ENCODE results near the gene SMAD7.

The SMAD7 gene

DNA sequence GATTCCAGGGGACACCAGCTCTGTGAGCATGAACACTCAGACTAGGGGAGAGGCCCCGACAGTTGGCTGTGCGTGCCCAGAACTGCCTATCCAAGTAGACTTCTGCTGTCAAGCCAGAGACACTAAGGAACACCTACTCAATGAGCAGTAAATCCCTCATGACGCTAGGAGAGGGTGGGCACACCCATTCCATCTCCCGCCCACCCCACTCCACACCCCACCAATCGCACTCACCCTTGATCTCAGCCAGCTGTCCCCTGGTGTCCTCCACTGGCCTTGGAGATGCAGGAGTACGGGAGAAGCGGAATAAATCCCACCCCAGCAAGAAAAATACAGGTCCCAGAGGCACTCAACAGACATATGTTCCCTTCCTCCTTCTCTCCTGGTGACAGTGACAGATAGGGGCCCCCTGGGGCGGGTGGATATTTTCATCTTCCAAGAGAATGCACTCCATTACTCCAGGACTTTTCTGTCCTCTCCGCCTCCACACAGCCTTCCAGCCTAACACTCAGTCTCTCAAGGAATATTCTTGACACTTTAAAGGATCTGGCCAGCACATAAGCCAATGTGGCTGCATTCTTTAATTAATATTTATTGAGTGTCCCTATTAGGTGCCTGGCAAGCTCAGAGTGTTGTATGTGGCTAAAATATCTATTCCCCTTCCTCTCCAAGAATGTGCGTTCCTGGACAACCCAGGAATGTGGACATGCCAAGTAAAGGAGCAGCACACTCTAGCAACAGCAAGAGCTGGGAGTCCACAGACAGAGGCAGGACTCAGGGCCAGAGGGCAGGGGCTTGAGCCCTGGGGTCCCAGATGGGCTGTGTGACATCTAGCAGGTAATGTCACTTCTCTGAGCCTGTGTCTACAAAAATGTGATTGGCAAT lies 13.1 kb upstream of the SMAD7 start:
- DNase-seq (ENCODE audit: insufficient read length, low spot score) (no peak), FAIRE-seq (no peak)
- TF ChIP-seq, protein P1, sequence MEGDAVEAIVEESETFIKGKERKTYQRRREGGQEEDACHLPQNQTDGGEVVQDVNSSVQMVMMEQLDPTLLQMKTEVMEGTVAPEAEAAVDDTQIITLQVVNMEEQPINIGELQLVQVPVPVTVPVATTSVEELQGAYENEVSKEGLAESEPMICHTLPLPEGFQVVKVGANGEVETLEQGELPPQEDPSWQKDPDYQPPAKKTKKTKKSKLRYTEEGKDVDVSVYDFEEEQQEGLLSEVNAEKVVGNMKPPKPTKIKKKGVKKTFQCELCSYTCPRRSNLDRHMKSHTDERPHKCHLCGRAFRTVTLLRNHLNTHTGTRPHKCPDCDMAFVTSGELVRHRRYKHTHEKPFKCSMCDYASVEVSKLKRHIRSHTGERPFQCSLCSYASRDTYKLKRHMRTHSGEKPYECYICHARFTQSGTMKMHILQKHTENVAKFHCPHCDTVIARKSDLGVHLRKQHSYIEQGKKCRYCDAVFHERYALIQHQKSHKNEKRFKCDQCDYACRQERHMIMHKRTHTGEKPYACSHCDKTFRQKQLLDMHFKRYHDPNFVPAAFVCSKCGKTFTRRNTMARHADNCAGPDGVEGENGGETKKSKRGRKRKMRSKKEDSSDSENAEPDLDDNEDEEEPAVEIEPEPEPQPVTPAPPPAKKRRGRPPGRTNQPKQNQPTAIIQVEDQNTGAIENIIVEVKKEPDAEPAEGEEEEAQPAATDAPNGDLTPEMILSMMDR (IDR thresholded peaks at IDR 0.05; ENCODE audit: insufficient read depth, missing control alignments) = no peak

DNA sequence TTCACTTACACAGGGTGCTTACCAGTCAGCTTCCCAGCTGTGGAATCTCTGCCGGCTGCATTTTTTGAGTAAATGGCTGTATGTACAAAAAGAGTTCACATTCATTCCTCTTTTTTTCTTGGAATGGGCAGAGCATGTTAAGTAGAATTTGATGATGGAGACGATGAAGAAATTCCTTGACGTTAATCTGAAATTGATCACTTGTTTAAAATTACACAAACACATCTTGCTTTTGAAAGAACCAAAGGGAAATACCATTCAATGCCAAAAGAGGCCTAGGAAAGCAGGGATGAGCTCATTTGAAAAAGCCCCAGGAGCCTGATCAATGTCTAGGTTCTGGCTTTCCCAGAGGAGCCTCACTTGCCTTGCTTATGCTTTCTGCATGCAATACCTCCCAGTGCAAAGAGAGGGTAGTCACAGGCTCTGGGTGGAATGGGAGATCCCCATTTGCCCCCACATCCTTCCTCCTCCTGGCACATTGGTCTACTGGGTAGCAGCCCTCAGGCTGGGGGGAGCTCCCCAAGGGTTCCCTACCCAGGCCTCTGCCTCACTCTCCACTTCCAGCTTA lies 12.3 kb upstream of the SMAD7 start:
- DNase-seq (ENCODE audit: insufficient read length, low spot score) = no peak
- FAIRE-seq = no peak
- TF ChIP-seq, protein P1 (IDR thresholded peaks at IDR 0.05; ENCODE audit: insufficient read depth, missing control alignments) = no peak

DNA sequence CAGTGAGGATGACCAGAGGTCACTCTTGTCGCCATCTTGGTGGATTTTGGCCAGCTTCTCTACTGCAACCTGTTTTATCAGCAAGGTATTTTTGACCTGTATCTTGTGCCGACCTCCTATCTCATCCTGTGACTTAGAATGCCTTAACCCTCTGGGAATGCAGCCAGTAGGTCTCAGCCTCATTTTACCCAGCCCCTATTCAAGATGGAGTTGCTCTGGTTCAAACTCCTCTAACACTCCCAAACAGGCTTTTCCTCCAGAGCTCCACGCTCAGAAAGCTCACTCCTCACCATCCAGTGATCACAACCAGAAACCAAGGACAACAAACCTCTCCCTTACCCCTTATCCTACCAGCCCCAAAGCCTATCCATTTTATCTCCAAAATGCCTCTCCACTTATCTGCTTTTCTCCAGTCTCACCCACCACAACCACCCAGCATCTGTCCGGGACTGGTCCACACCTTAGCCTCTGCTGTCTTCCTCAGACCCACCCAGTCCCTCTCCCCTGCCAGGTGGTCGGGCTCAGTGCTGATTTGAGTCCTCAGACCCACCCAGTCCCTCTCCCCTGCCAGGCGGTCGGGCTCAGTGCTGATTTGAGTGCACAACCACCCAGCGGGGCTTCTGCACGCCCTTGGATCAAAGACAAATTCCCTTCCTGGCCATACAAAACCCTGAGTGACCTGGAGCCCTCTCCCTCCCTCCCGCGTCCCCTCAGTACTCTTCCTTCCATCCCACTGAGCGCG lies 11.7 kb upstream of the SMAD7 start:
- TF ChIP-seq, protein P1 (IDR thresholded peaks at IDR 0.05; ENCODE audit: insufficient read depth, missing control alignments) = no peak
- FAIRE-seq (no peak), DNase-seq (ENCODE audit: insufficient read length, low spot score) (no peak)

DNA sequence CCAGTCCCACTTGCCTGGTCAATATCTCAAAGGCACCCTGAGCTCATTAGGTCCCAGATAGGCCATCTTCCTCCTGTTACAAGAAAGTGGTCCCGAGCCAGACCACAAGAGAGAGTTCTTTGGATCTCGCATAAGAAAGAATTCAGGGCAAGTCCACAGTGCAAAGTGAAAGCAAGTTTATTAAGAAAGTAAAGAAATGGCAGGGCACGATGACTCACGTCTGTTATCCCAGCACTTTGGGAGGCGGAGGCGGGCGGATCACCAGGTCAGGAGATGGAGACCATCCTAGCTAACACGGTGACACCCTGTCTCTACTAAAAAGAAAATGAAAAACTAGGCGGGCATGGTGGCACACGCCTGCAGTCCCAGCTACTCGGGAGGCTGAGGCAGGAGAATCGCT lies 10.8 kb upstream of the SMAD7 start:
- TF ChIP-seq, protein P1 (IDR thresholded peaks at IDR 0.05; ENCODE audit: insufficient read depth, missing control alignments) = no peak
- DNase-seq (ENCODE audit: insufficient read length, low spot score) (no peak), FAIRE-seq (no peak)

DNA sequence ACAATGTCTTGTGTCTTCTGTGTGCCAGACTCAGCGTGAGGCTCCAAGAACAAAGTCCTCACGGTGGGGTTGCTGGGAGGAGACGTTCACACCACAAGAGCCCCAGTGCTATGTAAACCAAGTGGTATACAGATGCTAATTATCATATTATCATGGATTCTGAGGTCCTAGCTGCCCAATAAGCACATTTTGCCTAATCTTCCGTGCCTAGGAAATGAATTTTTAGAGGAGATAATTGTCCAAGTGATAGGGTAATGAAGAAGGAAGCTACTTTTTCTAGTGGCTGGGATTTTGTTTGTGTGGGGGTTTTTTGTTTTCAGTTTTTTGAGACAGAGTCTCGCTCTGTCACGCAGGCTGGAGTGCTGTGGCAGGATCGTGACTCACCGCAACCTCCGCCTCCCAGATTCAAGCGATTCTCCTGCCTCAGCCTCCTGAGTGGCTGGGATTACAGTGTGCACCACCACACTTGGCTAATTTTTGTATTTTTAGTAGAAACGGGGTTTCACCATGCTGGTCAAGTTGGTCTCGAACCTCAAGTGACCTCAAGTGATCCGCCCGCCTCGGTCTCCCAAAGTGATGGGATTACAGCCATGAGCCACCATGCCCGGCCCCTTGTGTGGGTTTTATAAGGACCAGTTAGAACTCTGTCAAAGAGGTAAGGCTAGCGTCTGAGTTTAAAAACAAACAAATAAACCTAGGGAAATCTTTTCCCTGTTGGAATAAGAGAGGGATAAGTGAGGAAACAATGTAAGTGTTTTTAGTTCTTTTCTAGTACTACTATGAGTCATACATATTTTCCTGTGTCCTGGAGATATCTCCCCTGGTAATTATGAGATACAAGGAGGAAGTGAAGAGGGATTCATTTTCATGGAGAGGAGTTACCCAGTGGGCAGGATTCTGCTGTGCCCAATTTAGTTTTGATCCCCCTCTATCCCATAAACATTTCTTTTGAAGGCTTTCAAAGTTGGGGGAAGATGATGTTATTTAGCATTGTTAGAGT lies 9.5 kb upstream of the SMAD7 start:
- FAIRE-seq = no peak
- DNase-seq (ENCODE audit: insufficient read length, low spot score) = no peak
- TF ChIP-seq, protein P1 (IDR thresholded peaks at IDR 0.05; ENCODE audit: insufficient read depth, missing control alignments) = no peak

DNA sequence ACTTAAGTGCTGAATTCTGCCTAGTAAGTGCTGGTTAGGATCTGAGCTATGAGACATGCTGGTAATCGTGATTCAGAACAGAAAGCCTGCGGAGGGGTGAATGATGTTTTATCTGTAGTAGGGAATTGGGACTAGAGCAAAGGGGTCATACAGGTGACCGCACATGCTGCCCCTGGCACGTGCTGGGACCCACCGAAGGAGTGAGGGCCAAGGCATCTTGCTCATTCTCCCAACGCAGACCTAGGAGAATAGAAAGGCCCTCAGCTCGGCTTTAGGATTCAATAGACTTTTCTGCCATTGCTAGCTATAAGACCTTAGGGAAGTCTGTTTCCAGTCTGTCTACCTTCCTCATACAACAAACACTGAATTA lies 8.8 kb upstream of the SMAD7 start:
- peak; percentile 38 for FAIRE-seq
- no peak for DNase-seq (ENCODE audit: insufficient read length, low spot score)
- TF ChIP-seq, protein P1 (IDR thresholded peaks at IDR 0.05; ENCODE audit: insufficient read depth, missing control alignments) = no peak

All from D721Med (cell line).